Left ventricle myocardium inferior (tissue), 1 donor: ENCODE results near the gene MAP2K2. TPM values are rescaled to one million over a fixed set of nuclear protein-coding genes. Genes with fewer than 3 reads are reported as not detected.
A peak's percentile ranks its signal among the peaks of the same experiment; 100 is the strongest.

Experiments used
- DNase-seq: peaks from one replicate; pipeline ENCODE4 v3.0.0-alpha.2; 2020
- H3K27ac ChIP-seq: fragments of 200-600 bp; replicated peaks from 2 replicates; pipeline ENCODE4 v1.8.0; 2021
- H3K27me3 ChIP-seq: fragments of 200-600 bp; 2 replicates; pipeline ENCODE4 v1.8.0; 2021; ENCODE audit warnings: low read depth
- H3K36me3 ChIP-seq: fragments of 200-600 bp; 2 replicates; pipeline ENCODE4 v1.8.0; 2021
- H3K4me1 ChIP-seq: fragments of 200-600 bp; 2 replicates; pipeline ENCODE4 v1.8.0; 2021
- H3K4me3 ChIP-seq: fragments of 200-600 bp; 2 replicates; pipeline ENCODE4 v1.8.0; 2021; ENCODE audit warnings: mild to moderate bottlenecking, moderate library complexity
- H3K9me3 ChIP-seq: fragments of 200-600 bp; replicated peaks from 2 replicates; pipeline ENCODE4 v1.8.0; 2021
- CTCF ChIP-seq: fragments of 200-600 bp; IDR thresholded peaks from 2 replicates; pipeline ENCODE4 v1.8.0; 2021; ENCODE audit warnings: antibody characterized with exemption, mild to moderate bottlenecking, borderline replicate concordance
- intact Hi-C: fragments of 100-400 bp; cut with micrococcal nuclease; formaldehyde crosslinking; loops from one replicate; pipeline ENCODE4 v1.11.0; 2022
- total RNA-seq: library from RNA; stranded (reverse); fragmentation: NEBNext Ultra II Directional; extraction: Animal tissue kit (Norgen Biotek cat#: 25700); gene quantifications from one replicate; pipeline ENCODE4 v1.2.1, GENCODE V29; 2021
- donor health status: DM: no; HTN: yes; CAD: no; lungs with severe emphysema.

MAP2K2 gene
- total RNA-seq, 1 donor from 2014 or later: 129 TPM

GRCh38 chr19:4064149-4064495 lies 59.8 kb downstream of the MAP2K2 start:
- H3K4me1 ChIP-seq: peaks cover 78% of the 10 kb centered on the region
- TF ChIP-seq CTCF: no peak
- H3K27ac ChIP-seq: peak overlapping the region; percentile 96
- H3K4me3 ChIP-seq: peak overlapping the region; percentile 96
- intact Hi-C loops: no loop called here
- no peaks in the 10 kb centered on the region for H3K27me3 ChIP-seq
- DNase-seq: no peak
- no peaks in the 10 kb centered on the region for H3K9me3 ChIP-seq
- H3K36me3 ChIP-seq: no peaks in the 10 kb centered on the region

- Histone ChIP-seq H3K9me3 (no peaks in the 10 kb centered on the region), H3K4me3 (peak overlapping the region; percentile 96), H3K27ac (peak overlapping the region; percentile 96), H3K36me3 (no peaks in the 10 kb centered on the region), H3K27me3 (no peaks in the 10 kb centered on the region), H3K4me1 (peaks cover 83% of the 10 kb centered on the region)
- DNase-seq: no peak
- TF ChIP-seq CTCF: no peak
- intact Hi-C loops: no loop called here
Measured at GRCh38 chr19:4063369-4064148, 60.4 kb downstream of the MAP2K2 start.

- DNase-seq: no peak
- Histone ChIP-seq H3K9me3 (no peaks in the 10 kb centered on the region), H3K27ac (peak overlapping the region; percentile 96), H3K27me3 (no peaks in the 10 kb centered on the region), H3K4me3 (peak overlapping the region; percentile 96), H3K36me3 (no peaks in the 10 kb centered on the region), H3K4me1 (peaks cover 83% of the 10 kb centered on the region)
- TF ChIP-seq CTCF: no peak
- intact Hi-C loops: no loop called here
Measured at GRCh38 chr19:4062419-4063368, 61.2 kb downstream of the MAP2K2 start.

- DNase-seq: no peak
- Histone ChIP-seq H3K27ac (peak overlapping the region; percentile 96), H3K27me3 (no peaks in the 10 kb centered on the region), H3K4me1 (peaks cover 78% of the 10 kb centered on the region), H3K36me3 (peaks cover 3% of the 10 kb centered on the region), H3K9me3 (no peaks in the 10 kb centered on the region), H3K4me3 (peak overlapping the region; percentile 96)
- no peak for TF ChIP-seq CTCF
- intact Hi-C loops: no loop called here
Measured at GRCh38 chr19:4061683-4062418, 62.1 kb downstream of the MAP2K2 start.

- H3K4me1 ChIP-seq: peaks cover 76% of the 10 kb centered on the region
- H3K36me3 ChIP-seq: peaks cover 3% of the 10 kb centered on the region
- peak overlapping the region; percentile 96 for H3K27ac ChIP-seq
- DNase-seq: peak; percentile 85
- intact Hi-C loops: no loop called here
- no peaks in the 10 kb centered on the region for H3K27me3 ChIP-seq
- no peaks in the 10 kb centered on the region for H3K9me3 ChIP-seq
- peak overlapping the region; percentile 96 for H3K4me3 ChIP-seq
- no peak for TF ChIP-seq CTCF
Measured at GRCh38 chr19:4061178-4061682, 62.7 kb downstream of the MAP2K2 start.
